ENCODE measurements around the gene HESX1.

The HESX1 gene

GRCh38 chr3:57151021-57151449 lies 48.7 kb downstream of the HESX1 start:
- peaks cover 12% of the 10 kb centered on the region for H3K4me1 ChIP-seq (ENCODE audit: insufficient read depth, low read length, poor library complexity, severe bottlenecking)
- no peaks in the 10 kb centered on the region for H3K9me3 ChIP-seq (ENCODE audit: insufficient read depth, low read depth, low read length)
- no peak overlapping the region for H3K4me2 ChIP-seq (ENCODE audit: low read depth, low read length, poor library complexity, severe bottlenecking)
- H3K79me2 ChIP-seq (ENCODE audit: insufficient read depth, low read length) = no peaks in the 10 kb centered on the region
- H3K4me3 ChIP-seq (ENCODE audit: low read length, poor library complexity, severe bottlenecking) = no peak overlapping the region
- no peaks in the 10 kb centered on the region for H3K9me2 ChIP-seq (replicated peaks; ENCODE audit: low read depth, low read length)
- H3F3A ChIP-seq (ENCODE audit: low read depth) = no peaks in the 10 kb centered on the region
- H4K20me1 ChIP-seq (ENCODE audit: insufficient read depth, low read length, poor library complexity, severe bottlenecking) = no peaks in the 10 kb centered on the region
- H2AFZ ChIP-seq (ENCODE audit: low read length) = no peak overlapping the region
- no peaks in the 10 kb centered on the region for H3K36me3 ChIP-seq (ENCODE audit: insufficient read depth, low read length)
- no peak overlapping the region for H3K9ac ChIP-seq (ENCODE audit: low read depth, low read length, poor library complexity, severe bottlenecking)
- TF ChIP-seq, protein P1, sequence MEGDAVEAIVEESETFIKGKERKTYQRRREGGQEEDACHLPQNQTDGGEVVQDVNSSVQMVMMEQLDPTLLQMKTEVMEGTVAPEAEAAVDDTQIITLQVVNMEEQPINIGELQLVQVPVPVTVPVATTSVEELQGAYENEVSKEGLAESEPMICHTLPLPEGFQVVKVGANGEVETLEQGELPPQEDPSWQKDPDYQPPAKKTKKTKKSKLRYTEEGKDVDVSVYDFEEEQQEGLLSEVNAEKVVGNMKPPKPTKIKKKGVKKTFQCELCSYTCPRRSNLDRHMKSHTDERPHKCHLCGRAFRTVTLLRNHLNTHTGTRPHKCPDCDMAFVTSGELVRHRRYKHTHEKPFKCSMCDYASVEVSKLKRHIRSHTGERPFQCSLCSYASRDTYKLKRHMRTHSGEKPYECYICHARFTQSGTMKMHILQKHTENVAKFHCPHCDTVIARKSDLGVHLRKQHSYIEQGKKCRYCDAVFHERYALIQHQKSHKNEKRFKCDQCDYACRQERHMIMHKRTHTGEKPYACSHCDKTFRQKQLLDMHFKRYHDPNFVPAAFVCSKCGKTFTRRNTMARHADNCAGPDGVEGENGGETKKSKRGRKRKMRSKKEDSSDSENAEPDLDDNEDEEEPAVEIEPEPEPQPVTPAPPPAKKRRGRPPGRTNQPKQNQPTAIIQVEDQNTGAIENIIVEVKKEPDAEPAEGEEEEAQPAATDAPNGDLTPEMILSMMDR (conservative IDR thresholded peaks at IDR 0.05; ENCODE audit: low read length) = no peak
- no peak for TF ChIP-seq EZH2phosphoT487 (IDR thresholded peaks at IDR 0.05; ENCODE audit: borderline replicate concordance)
- no peaks in the 10 kb centered on the region for H3K27me3 ChIP-seq (ENCODE audit: insufficient read depth, low read length, poor library complexity, severe bottlenecking)

GRCh38 chr3:57150113-57150581 lies 49.6 kb downstream of the HESX1 start:
- Histone ChIP-seq H3K9me2 (replicated peaks; ENCODE audit: low read depth, low read length) (no peaks in the 10 kb centered on the region), H3K4me3 (ENCODE audit: low read length, poor library complexity, severe bottlenecking) (no peak overlapping the region), H4K20me1 (ENCODE audit: insufficient read depth, low read length, poor library complexity, severe bottlenecking) (no peaks in the 10 kb centered on the region), H2AFZ (ENCODE audit: low read length) (no peak overlapping the region), H3K79me2 (ENCODE audit: insufficient read depth, low read length) (no peaks in the 10 kb centered on the region), H3K9me3 (ENCODE audit: insufficient read depth, low read depth, low read length) (no peaks in the 10 kb centered on the region), H3K27me3 (ENCODE audit: insufficient read depth, low read length, poor library complexity, severe bottlenecking) (no peaks in the 10 kb centered on the region), H3K4me1 (ENCODE audit: insufficient read depth, low read length, poor library complexity, severe bottlenecking) (peaks cover 12% of the 10 kb centered on the region), H3K9ac (ENCODE audit: low read depth, low read length, poor library complexity, severe bottlenecking) (no peak overlapping the region), H3K36me3 (ENCODE audit: insufficient read depth, low read length) (no peaks in the 10 kb centered on the region), H3F3A (ENCODE audit: low read depth) (no peaks in the 10 kb centered on the region), H3K4me2 (ENCODE audit: low read depth, low read length, poor library complexity, severe bottlenecking) (no peak overlapping the region)
- no peak for TF ChIP-seq EZH2phosphoT487 (IDR thresholded peaks at IDR 0.05; ENCODE audit: borderline replicate concordance)
- TF ChIP-seq, protein P1 (conservative IDR thresholded peaks at IDR 0.05; ENCODE audit: low read length) = no peak

Data from Loucy (cell line).